Natural killer cell (primary cell): ENCODE data around the gene PRRX1. TPM values are rescaled to one million over a fixed set of nuclear protein-coding genes. Genes with fewer than 3 reads are reported as not detected.

Experiments
- ATAC-seq, 3 donors: fragments of 150-1000 bp in 2 of 3; fragments of 200-7000 bp in 1 of 3; cut with Tn5 transposase; 1 replicate in 1 of 3; 2 replicates in 2 of 3; pipeline ENCODE4 v1.10.0; 2021; ENCODE audit warnings: mild to moderate bottlenecking in 2 of 3, moderate library complexity in 2 of 3
- DNase-seq, 2 donors: peaks; one replicate each; pipeline versions ENCODE4 v3.0.0 to v3.0.0-alpha.2; 2013 to 2021; ENCODE audit warnings: mixed read lengths in 1 of 2
- H3K27ac ChIP-seq: one replicate; pipeline ENCODE4 v1.5.1; 2013; ENCODE audit warnings: mild to moderate bottlenecking, low read length
- H3K27me3 ChIP-seq: one replicate; pipeline ENCODE4 v1.6.1; 2013; ENCODE audit warnings: low read length; ENCODE audit not compliant: control insufficient read depth, insufficient read depth
- H3K36me3 ChIP-seq: one replicate; pipeline ENCODE4 v1.6.1; 2013; ENCODE audit warnings: low read length; ENCODE audit not compliant: control insufficient read depth, insufficient read depth
- H3K4me1 ChIP-seq: one replicate; pipeline ENCODE4 v1.6.1; 2013; ENCODE audit warnings: low read length; ENCODE audit not compliant: control insufficient read depth, insufficient read depth
- H3K4me3 ChIP-seq: one replicate; pipeline ENCODE4 v1.5.1; 2013; ENCODE audit warnings: low read length
- H3K9me3 ChIP-seq: one replicate; pipeline ENCODE4 v1.6.1; 2013; ENCODE audit warnings: low read length; ENCODE audit not compliant: control insufficient read depth, insufficient read depth
- H3K27ac Mint-ChIP-seq, 2 donors: one replicate each; pipeline ENCODE4 v1.8.0; 2022; ENCODE audit warnings: mild to moderate bottlenecking in 2 of 2, mixed read lengths in 2 of 2, moderate library complexity in 1 of 2
- H3K27me3 Mint-ChIP-seq, 2 donors: one replicate each; pipeline ENCODE4 v1.8.0; 2022; ENCODE audit warnings: low read depth in 2 of 2, mixed read lengths in 2 of 2
- H3K36me3 Mint-ChIP-seq: one replicate; pipeline ENCODE4 v1.8.0; 2022; ENCODE audit warnings: mixed read lengths
- H3K4me1 Mint-ChIP-seq, 2 donors: one replicate each; pipeline ENCODE4 v1.8.0; 2022; ENCODE audit warnings: mixed read lengths in 2 of 2
- H3K4me3 Mint-ChIP-seq: one replicate; pipeline ENCODE4 v1.8.0; 2022; ENCODE audit warnings: mild to moderate bottlenecking, moderate library complexity, mixed read lengths
- H3K9me3 Mint-ChIP-seq, 2 donors: one replicate each; pipeline ENCODE4 v1.8.0; 2022; ENCODE audit warnings: mixed read lengths in 2 of 2
- CTCF ChIP-seq: fragments of 200-600 bp; IDR thresholded peaks from one replicate; pipeline ENCODE4 v1.8.0; 2022; ENCODE audit warnings: antibody characterized with exemption
- WGBS: methylation state at CpG from one replicate; pipeline ENCODE4 v1.1.7; 2013; ENCODE audit warnings: missing lambda C conversion rate; ENCODE audit not compliant: insufficient coverage; 5-methylcytosine and 5-hydroxymethylcytosine counted together
- intact Hi-C: fragments of 100-400 bp; cut with micrococcal nuclease; formaldehyde crosslinking; loops from one replicate; pipeline ENCODE4 v1.14.2; 2022
- total RNA-seq, 4 donors: library from RNA; stranded (reverse); fragments of 120-200 nt in 1 of 4; gene quantifications; one replicate each; pipeline versions ENCODE4 v1.2.3 to v1.2.4, GENCODE V29; 2013 to 2022

Gene PRRX1
- total RNA-seq, 3 donors from 2014 or later (not counting 1 experiment from before 2014, with no cell fraction given): not detected

- 94% methylated on average over 11 of the region's 11 CpGs for WGBS
- H3K27ac Mint-ChIP-seq: no peak overlapping the region
- H3K27ac ChIP-seq: no peak overlapping the region
- no peaks in the 10 kb centered on the region for H3K36me3 ChIP-seq
- H3K27me3 Mint-ChIP-seq: peaks cover 0 to 4% of the 10 kb centered on the region in 2 donors
- ATAC-seq (no peak), DNase-seq (no peak)
- no peaks in the 10 kb centered on the region for H3K27me3 ChIP-seq
- no peaks in the 10 kb centered on the region for H3K36me3 Mint-ChIP-seq
- no peaks in the 10 kb centered on the region for H3K4me1 ChIP-seq
- no peaks in the 10 kb centered on the region for H3K9me3 ChIP-seq
- no peaks in the 10 kb centered on the region for H3K4me1 Mint-ChIP-seq
- intact Hi-C loops: no loop called here
- no peak overlapping the region for H3K4me3 ChIP-seq
- no peaks in the 10 kb centered on the region for H3K9me3 Mint-ChIP-seq
- no peak overlapping the region for H3K4me3 Mint-ChIP-seq
- no peak for TF ChIP-seq CTCF
Observed at GRCh38 chr1:170698301-170699275, 34.7 kb downstream of the PRRX1 start.

- no peak overlapping the region for H3K27ac Mint-ChIP-seq
- H3K4me3 ChIP-seq: no peak overlapping the region
- no peak for TF ChIP-seq CTCF
- ATAC-seq (no peak), DNase-seq (no peak)
- no peaks in the 10 kb centered on the region for H3K9me3 Mint-ChIP-seq
- H3K4me1 ChIP-seq: no peaks in the 10 kb centered on the region
- H3K27ac ChIP-seq: no peak overlapping the region
- intact Hi-C loops: no loop called here
- peaks cover 0 to 6% of the 10 kb centered on the region in 2 donors for H3K27me3 Mint-ChIP-seq
- no peaks in the 10 kb centered on the region for H3K9me3 ChIP-seq
- H3K4me1 Mint-ChIP-seq: no peaks in the 10 kb centered on the region
- H3K36me3 Mint-ChIP-seq: no peaks in the 10 kb centered on the region
- H3K27me3 ChIP-seq: no peaks in the 10 kb centered on the region
- H3K4me3 Mint-ChIP-seq: no peak overlapping the region
- no peaks in the 10 kb centered on the region for H3K36me3 ChIP-seq
- 89% methylated on average over 7 of the region's 8 CpGs for WGBS
Observed at GRCh38 chr1:170699696-170700095, 35.8 kb downstream of the PRRX1 start.

- no peak overlapping the region for H3K27ac ChIP-seq
- H3K36me3 Mint-ChIP-seq: no peaks in the 10 kb centered on the region
- no peak for TF ChIP-seq CTCF
- no peak overlapping the region for H3K27ac Mint-ChIP-seq
- H3K27me3 ChIP-seq: no peaks in the 10 kb centered on the region
- H3K4me3 ChIP-seq: no peak overlapping the region
- no peaks in the 10 kb centered on the region for H3K36me3 ChIP-seq
- H3K9me3 ChIP-seq: no peaks in the 10 kb centered on the region
- no peak for ATAC-seq
- H3K4me1 Mint-ChIP-seq: no peaks in the 10 kb centered on the region
- DNase-seq: no peak
- H3K4me1 ChIP-seq: no peaks in the 10 kb centered on the region
- 95% methylated on average over 1 of the region's 1 CpG for WGBS
- H3K4me3 Mint-ChIP-seq: no peak overlapping the region
- H3K9me3 Mint-ChIP-seq: no peaks in the 10 kb centered on the region
- intact Hi-C loops: no loop called here
- H3K27me3 Mint-ChIP-seq: peaks cover 0 to 6% of the 10 kb centered on the region in 2 donors
Observed at GRCh38 chr1:170700842-170701615, 37.1 kb downstream of the PRRX1 start.
